OCI-LY1 (cell line): ENCODE measurements around the gene LSP1.
A peak's percentile ranks its signal among the peaks of the same experiment; 100 is the strongest.

Source experiments
- H2AFZ ChIP-seq: fragments of 200-600 bp; sonication (generic), shearing (Covaris generic); 2 replicates; pipeline ENCODE4 v1.6.0; 2014; ENCODE audit warnings: antibody characterized with exemption, mild to moderate bottlenecking, low read length
- H3F3A ChIP-seq: fragments of 200-600 bp; sonication (generic), shearing (Covaris generic); 2 replicates; pipeline ENCODE4 v1.6.0; 2014; ENCODE audit warnings: mild to moderate bottlenecking, antibody characterized with exemption, low read length, moderate library complexity; ENCODE audit not compliant: insufficient read depth
- H3K27ac ChIP-seq: fragments of 200-600 bp; sonication (generic); 2 replicates; pipeline ENCODE4 v1.5.1; 2014; ENCODE audit warnings: low read length, mixed run types, mild to moderate bottlenecking, low read depth; ENCODE audit not compliant: poor library complexity, severe bottlenecking
- H3K27me3 ChIP-seq: fragments of 200-600 bp; sonication (generic); 2 replicates; pipeline ENCODE4 v1.6.0; 2014; ENCODE audit warnings: antibody characterized with exemption, mild to moderate bottlenecking, low read length, moderate library complexity; ENCODE audit not compliant: insufficient read depth
- H3K36me3 ChIP-seq: fragments of 200-600 bp; sonication (generic); 2 replicates; pipeline ENCODE4 v1.6.1; 2014; ENCODE audit warnings: mild to moderate bottlenecking, antibody characterized with exemption, low read length, moderate library complexity, mixed read lengths; ENCODE audit not compliant: insufficient read depth
- H3K4me1 ChIP-seq: fragments of 200-600 bp; sonication (generic); 2 replicates; pipeline ENCODE4 v1.5.1; 2014; ENCODE audit warnings: mild to moderate bottlenecking, low read length, moderate library complexity; ENCODE audit not compliant: insufficient read depth, severe bottlenecking
- H3K4me2 ChIP-seq: fragments of 200-600 bp; sonication (generic), shearing (Covaris generic); 2 replicates; pipeline ENCODE4 v1.6.1; 2014; ENCODE audit warnings: low read length
- H3K4me3 ChIP-seq: fragments of 200-600 bp; sonication (generic); 2 replicates; pipeline ENCODE4 v1.5.1; 2014; ENCODE audit warnings: low read length, low read depth, mild to moderate bottlenecking, mixed read lengths; ENCODE audit not compliant: poor library complexity, severe bottlenecking
- H3K79me2 ChIP-seq: fragments of 200-600 bp; shearing (Covaris generic); 2 replicates; pipeline ENCODE4 v1.6.1; 2016; ENCODE audit warnings: mixed run types, low read length, mixed read lengths; ENCODE audit not compliant: insufficient read depth
- H3K9ac ChIP-seq: fragments of 200-600 bp; sonication (generic), shearing (Covaris generic); 2 replicates; pipeline ENCODE4 v1.6.1; 2014; ENCODE audit warnings: mild to moderate bottlenecking, low read length, mixed read lengths
- H3K9me2 ChIP-seq: fragments of 200-600 bp; sonication (generic), shearing (Covaris generic); 2 replicates; pipeline ENCODE4 v1.6.1; 2014; ENCODE audit warnings: low read depth, mild to moderate bottlenecking, low read length, mixed read lengths
- H3K9me3 ChIP-seq: fragments of 200-600 bp; shearing (Covaris generic); 2 replicates; pipeline ENCODE4 v1.6.1; 2014; ENCODE audit warnings: low read length, mixed read lengths
- H4K20me1 ChIP-seq: fragments of 200-600 bp; sonication (generic), shearing (Covaris generic); 2 replicates; pipeline ENCODE4 v1.6.0; 2016; ENCODE audit warnings: mild to moderate bottlenecking, low read length; ENCODE audit not compliant: insufficient read depth
- EZH2 ChIP-seq: fragments of 200-600 bp; sonication (generic), shearing (Covaris generic); IDR thresholded peaks from 2 replicates; pipeline ENCODE4 v1.8.0; 2017; ENCODE audit warnings: borderline replicate concordance, mixed run types, mild to moderate bottlenecking, antibody characterized with exemption, low read length, moderate library complexity, mixed read lengths
- TF ChIP-seq, protein P1 (sequence below): fragments of 200-600 bp; sonication (generic), shearing (Covaris generic); IDR thresholded peaks from 2 replicates; pipeline ENCODE4 v1.5.1; 2017; ENCODE audit warnings: mild to moderate bottlenecking, antibody characterized with exemption, low read length, moderate library complexity, mixed read lengths

The LSP1 gene

GRCh38 chr11:1881442-1882264 lies 28.8 kb downstream of the LSP1 start:
- Histone ChIP-seq H3K36me3 (peaks cover 39% of the 10 kb centered on the region), H3K4me3 (no peak overlapping the region), H3K27ac (peak overlapping the region; percentile 20), H3F3A (no peaks in the 10 kb centered on the region), H2AFZ (no peak overlapping the region), H3K79me2 (no peaks in the 10 kb centered on the region), H3K9me2 (no peaks in the 10 kb centered on the region), H3K27me3 (no peaks in the 10 kb centered on the region), H3K4me2 (no peak overlapping the region), H3K9me3 (no peaks in the 10 kb centered on the region), H3K9ac (no peak overlapping the region), H4K20me1 (no peaks in the 10 kb centered on the region), H3K4me1 (peaks cover 7% of the 10 kb centered on the region)
- TF ChIP-seq, protein P1, sequence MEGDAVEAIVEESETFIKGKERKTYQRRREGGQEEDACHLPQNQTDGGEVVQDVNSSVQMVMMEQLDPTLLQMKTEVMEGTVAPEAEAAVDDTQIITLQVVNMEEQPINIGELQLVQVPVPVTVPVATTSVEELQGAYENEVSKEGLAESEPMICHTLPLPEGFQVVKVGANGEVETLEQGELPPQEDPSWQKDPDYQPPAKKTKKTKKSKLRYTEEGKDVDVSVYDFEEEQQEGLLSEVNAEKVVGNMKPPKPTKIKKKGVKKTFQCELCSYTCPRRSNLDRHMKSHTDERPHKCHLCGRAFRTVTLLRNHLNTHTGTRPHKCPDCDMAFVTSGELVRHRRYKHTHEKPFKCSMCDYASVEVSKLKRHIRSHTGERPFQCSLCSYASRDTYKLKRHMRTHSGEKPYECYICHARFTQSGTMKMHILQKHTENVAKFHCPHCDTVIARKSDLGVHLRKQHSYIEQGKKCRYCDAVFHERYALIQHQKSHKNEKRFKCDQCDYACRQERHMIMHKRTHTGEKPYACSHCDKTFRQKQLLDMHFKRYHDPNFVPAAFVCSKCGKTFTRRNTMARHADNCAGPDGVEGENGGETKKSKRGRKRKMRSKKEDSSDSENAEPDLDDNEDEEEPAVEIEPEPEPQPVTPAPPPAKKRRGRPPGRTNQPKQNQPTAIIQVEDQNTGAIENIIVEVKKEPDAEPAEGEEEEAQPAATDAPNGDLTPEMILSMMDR = no peak
- TF ChIP-seq EZH2 = no peak

GRCh38 chr11:1882265-1883238 lies 29.7 kb downstream of the LSP1 start:
- H3K27ac ChIP-seq = no peak overlapping the region
- no peaks in the 10 kb centered on the region for H3K9me2 ChIP-seq
- TF ChIP-seq, protein P1 = peak; percentile 90
- no peak for TF ChIP-seq EZH2
- H3K27me3 ChIP-seq = no peaks in the 10 kb centered on the region
- H3K9me3 ChIP-seq = no peaks in the 10 kb centered on the region
- H4K20me1 ChIP-seq = no peaks in the 10 kb centered on the region
- H3K79me2 ChIP-seq = no peaks in the 10 kb centered on the region
- H3K36me3 ChIP-seq = peaks cover 48% of the 10 kb centered on the region
- H3F3A ChIP-seq = no peaks in the 10 kb centered on the region
- H3K4me2 ChIP-seq = no peak overlapping the region
- H3K9ac ChIP-seq = no peak overlapping the region
- no peak overlapping the region for H2AFZ ChIP-seq
- peaks cover 7% of the 10 kb centered on the region for H3K4me1 ChIP-seq
- H3K4me3 ChIP-seq = no peak overlapping the region

- Histone ChIP-seq H3K36me3 (peaks cover 58% of the 10 kb centered on the region), H3K27ac (no peak overlapping the region), H3F3A (no peaks in the 10 kb centered on the region), H3K27me3 (no peaks in the 10 kb centered on the region), H3K9me2 (no peaks in the 10 kb centered on the region), H3K4me2 (no peak overlapping the region), H3K79me2 (no peaks in the 10 kb centered on the region), H3K9ac (no peak overlapping the region), H2AFZ (no peak overlapping the region), H3K9me3 (no peaks in the 10 kb centered on the region), H4K20me1 (no peaks in the 10 kb centered on the region), H3K4me1 (peaks cover 7% of the 10 kb centered on the region), H3K4me3 (no peak overlapping the region)
- no peak for TF ChIP-seq EZH2
- TF ChIP-seq, protein P1 = no peak
These were observed 30.7 kb downstream of the LSP1 start for GRCh38 chr11:1883346-1884302.
